Neural progenitor cell (in vitro differentiated cells): Measurements from ENCODE around the gene PRRX2. TPM values are rescaled to one million over a fixed set of nuclear protein-coding genes. Genes with fewer than 3 reads are reported as not detected.
A peak's percentile ranks its signal among the peaks of the same experiment; 100 is the strongest.
"Not testable (repeated sequence)": the region's sequence is repeated elsewhere in the genome, so short reads cannot be mapped to it uniquely, and the experiment has no call there.

Experiments used
- DNase-seq: peaks from one replicate; pipeline ENCODE4 v3.0.0-alpha.2; 2016; ENCODE audit warnings: low spot score
- H2AFZ ChIP-seq: fragments of 200-600 bp; sonication (generic); replicated peaks from 2 replicates; pipeline ENCODE4 v1.6.1; 2016; ENCODE audit warnings: antibody characterized with exemption
- H3F3A ChIP-seq: fragments of 200-600 bp; sonication (generic); 2 replicates; pipeline ENCODE4 v1.6.1; 2016; ENCODE audit warnings: antibody characterized with exemption, low read depth
- H3K27ac ChIP-seq: fragments of 200-600 bp; sonication (generic); 2 replicates; pipeline ENCODE4 v1.5.1; 2016; ENCODE audit warnings: mild to moderate bottlenecking
- H3K27me3 ChIP-seq: fragments of 200-600 bp; sonication (generic); 2 replicates; pipeline ENCODE4 v1.6.1; 2016; ENCODE audit warnings: mild to moderate bottlenecking, moderate library complexity
- H3K36me3 ChIP-seq: fragments of 200-600 bp; sonication (generic); 2 replicates; pipeline ENCODE4 v1.5.1; 2016
- H3K4me1 ChIP-seq: fragments of 200-600 bp; sonication (generic); 2 replicates; pipeline ENCODE4 v1.6.1; 2016; ENCODE audit warnings: mixed run types
- H3K4me2 ChIP-seq: fragments of 200-600 bp; sonication (generic); 2 replicates; pipeline ENCODE4 v1.6.1; 2016
- H3K4me3 ChIP-seq: fragments of 200-600 bp; sonication (generic); 2 replicates; pipeline ENCODE4 v1.5.1; 2016
- H3K79me2 ChIP-seq: fragments of 200-600 bp; sonication (generic); 2 replicates; pipeline ENCODE4 v1.6.1; 2016; ENCODE audit warnings: low read depth
- H3K9ac ChIP-seq: fragments of 200-600 bp; sonication (generic); 2 replicates; pipeline ENCODE4 v1.6.1; 2016
- H3K9me3 ChIP-seq: fragments of 200-600 bp; sonication (generic); 2 replicates; pipeline ENCODE4 v1.5.1; 2016; ENCODE audit warnings: low read depth
- H4K20me1 ChIP-seq: fragments of 200-600 bp; sonication (generic); 2 replicates; pipeline ENCODE4 v1.6.1; 2016; ENCODE audit warnings: low read depth
- H3K27ac Mint-ChIP-seq: 3 replicates; pipeline ENCODE4 v1.8.0; 2021; ENCODE audit warnings: mixed read lengths
- H3K27me3 Mint-ChIP-seq: 2 replicates; pipeline ENCODE4 v1.8.0; 2022; ENCODE audit warnings: low read depth, mild to moderate bottlenecking, inconsistent platforms, moderate library complexity, mixed read lengths; ENCODE audit not compliant: insufficient read depth
- H3K36me3 Mint-ChIP-seq: 3 replicates; pipeline ENCODE4 v1.8.0; 2021; ENCODE audit warnings: mixed read lengths
- H3K4me1 Mint-ChIP-seq: 3 replicates; pipeline ENCODE4 v1.8.0; 2021; ENCODE audit warnings: mixed read lengths
- H3K4me3 Mint-ChIP-seq: 3 replicates; pipeline ENCODE4 v1.8.0; 2021; ENCODE audit warnings: mild to moderate bottlenecking, moderate library complexity, mixed read lengths
- H3K9me3 Mint-ChIP-seq: 3 replicates; pipeline ENCODE4 v1.8.0; 2020; ENCODE audit warnings: mixed read lengths
- EZH2 ChIP-seq: fragments of 200-600 bp; sonication (generic); IDR thresholded peaks from 2 replicates; pipeline ENCODE4 v1.6.1; 2017; ENCODE audit warnings: antibody characterized with exemption, mild to moderate bottlenecking, moderate library complexity
- EZH2phosphoT487 ChIP-seq: fragments of 200-600 bp; sonication (generic); IDR thresholded peaks from 2 replicates; pipeline ENCODE4 v1.6.1; 2017; ENCODE audit warnings: antibody characterized with exemption
- total RNA-seq: library from RNA; depleted of rRNA; stranded (reverse); fragments of >200 nt; gene quantifications from 2 replicates; pipeline ENCODE4 v1.2.3, GENCODE V29; 2015; ENCODE audit warnings: low replicate concordance
- TF ChIP-seq, protein P1 (sequence below): fragments of 200-600 bp; sonication (generic); IDR thresholded peaks from 2 replicates; pipeline ENCODE4 v1.5.1; 2017; ENCODE audit warnings: antibody characterized with exemption, mild to moderate bottlenecking

Gene PRRX2
- total RNA-seq, 1 donor from 2014 or later, result 1.5 TPM

DNA sequence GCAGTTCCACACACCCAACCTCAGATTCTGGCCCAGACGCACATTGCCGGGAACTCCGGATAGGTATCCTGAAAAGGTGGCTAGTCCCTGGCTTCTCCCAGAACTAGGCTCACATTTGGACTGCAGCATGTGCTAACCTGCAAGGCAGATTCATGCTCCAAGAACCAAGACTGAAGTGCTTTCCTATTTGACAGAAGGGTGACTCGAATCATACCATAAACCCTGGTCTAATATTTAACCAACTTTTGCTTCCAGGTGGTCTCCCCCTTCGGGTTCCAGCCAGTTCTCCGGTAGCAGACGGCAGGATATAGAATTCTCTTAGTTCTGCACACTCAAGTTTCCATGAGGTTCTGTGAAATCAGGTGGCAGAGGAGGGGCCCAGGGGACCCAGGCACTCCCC is 79.8 kb downstream of the PRRX2 start:
- Mint-ChIP-seq H3K36me3 (no peaks in the 10 kb centered on the region), H3K4me1 (peaks cover 3% of the 10 kb centered on the region), H3K27me3 (peaks cover 11% of the 10 kb centered on the region), H3K9me3 (no peaks in the 10 kb centered on the region), H3K27ac (peak overlapping the region; percentile 21), H3K4me3 (no peak overlapping the region)
- TF ChIP-seq EZH2, result no peak
- TF ChIP-seq EZH2phosphoT487, result no peak
- TF ChIP-seq, protein P1, sequence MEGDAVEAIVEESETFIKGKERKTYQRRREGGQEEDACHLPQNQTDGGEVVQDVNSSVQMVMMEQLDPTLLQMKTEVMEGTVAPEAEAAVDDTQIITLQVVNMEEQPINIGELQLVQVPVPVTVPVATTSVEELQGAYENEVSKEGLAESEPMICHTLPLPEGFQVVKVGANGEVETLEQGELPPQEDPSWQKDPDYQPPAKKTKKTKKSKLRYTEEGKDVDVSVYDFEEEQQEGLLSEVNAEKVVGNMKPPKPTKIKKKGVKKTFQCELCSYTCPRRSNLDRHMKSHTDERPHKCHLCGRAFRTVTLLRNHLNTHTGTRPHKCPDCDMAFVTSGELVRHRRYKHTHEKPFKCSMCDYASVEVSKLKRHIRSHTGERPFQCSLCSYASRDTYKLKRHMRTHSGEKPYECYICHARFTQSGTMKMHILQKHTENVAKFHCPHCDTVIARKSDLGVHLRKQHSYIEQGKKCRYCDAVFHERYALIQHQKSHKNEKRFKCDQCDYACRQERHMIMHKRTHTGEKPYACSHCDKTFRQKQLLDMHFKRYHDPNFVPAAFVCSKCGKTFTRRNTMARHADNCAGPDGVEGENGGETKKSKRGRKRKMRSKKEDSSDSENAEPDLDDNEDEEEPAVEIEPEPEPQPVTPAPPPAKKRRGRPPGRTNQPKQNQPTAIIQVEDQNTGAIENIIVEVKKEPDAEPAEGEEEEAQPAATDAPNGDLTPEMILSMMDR, result no peak
- Histone ChIP-seq H3K9me3 (no peaks in the 10 kb centered on the region), H3K27ac (no peak overlapping the region), H3F3A (no peaks in the 10 kb centered on the region), H3K79me2 (no peaks in the 10 kb centered on the region), H3K4me3 (no peak overlapping the region), H3K9ac (no peak overlapping the region), H3K27me3 (no peaks in the 10 kb centered on the region), H3K36me3 (no peaks in the 10 kb centered on the region), H3K4me1 (no peaks in the 10 kb centered on the region), H3K4me2 (no peak overlapping the region), H4K20me1 (no peaks in the 10 kb centered on the region), H2AFZ (no peak overlapping the region)
- DNase-seq, result no peak

DNA sequence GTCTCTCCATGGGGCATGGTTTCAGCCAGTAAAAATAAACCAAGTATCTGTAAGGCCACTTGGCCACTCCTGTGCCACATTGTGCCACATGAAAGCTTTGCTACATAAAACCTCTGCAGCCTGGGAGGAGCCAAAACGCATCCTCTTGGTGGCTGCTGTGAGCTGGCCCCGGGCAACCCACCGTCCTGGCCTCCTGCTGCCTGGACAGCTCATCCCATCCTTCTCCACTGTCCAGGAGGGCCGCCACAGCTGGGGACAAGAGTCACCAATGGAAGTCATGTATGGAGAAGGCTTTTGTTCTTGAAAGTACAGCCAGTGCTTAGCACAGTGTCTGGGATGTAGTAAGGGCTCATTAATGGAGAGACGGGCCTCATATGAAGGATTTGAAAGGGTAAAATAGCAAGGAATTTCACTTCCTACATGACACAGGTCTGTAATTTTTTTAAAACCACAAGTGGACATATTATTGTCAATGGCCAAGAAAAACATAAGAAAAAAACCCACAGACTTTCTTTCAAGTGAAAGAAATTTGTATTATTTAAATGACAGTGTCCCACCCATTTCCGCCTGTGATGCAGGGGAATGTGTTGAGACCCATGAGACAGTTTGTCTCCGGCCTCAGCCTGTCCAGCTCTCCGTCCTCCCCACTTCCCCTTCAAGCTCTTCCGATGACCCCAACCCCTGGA is 80.8 kb downstream of the PRRX2 start:
- TF ChIP-seq EZH2phosphoT487 (no peak), EZH2 (no peak)
- TF ChIP-seq, protein P1, result no peak
- Histone ChIP-seq H3K79me2 (no peaks in the 10 kb centered on the region), H3K36me3 (no peaks in the 10 kb centered on the region), H3F3A (no peaks in the 10 kb centered on the region), H3K9me3 (no peaks in the 10 kb centered on the region), H3K4me3 (no peak overlapping the region), H2AFZ (no peak overlapping the region), H3K27ac (no peak overlapping the region), H3K4me1 (no peaks in the 10 kb centered on the region), H3K27me3 (no peaks in the 10 kb centered on the region), H3K4me2 (no peak overlapping the region), H3K9ac (no peak overlapping the region), H4K20me1 (no peaks in the 10 kb centered on the region)
- Mint-ChIP-seq H3K9me3 (no peaks in the 10 kb centered on the region), H3K27me3 (peaks cover 11% of the 10 kb centered on the region), H3K27ac (no peak overlapping the region), H3K36me3 (no peaks in the 10 kb centered on the region), H3K4me3 (no peak overlapping the region), H3K4me1 (peaks cover 3% of the 10 kb centered on the region)
- no peak for DNase-seq

DNA sequence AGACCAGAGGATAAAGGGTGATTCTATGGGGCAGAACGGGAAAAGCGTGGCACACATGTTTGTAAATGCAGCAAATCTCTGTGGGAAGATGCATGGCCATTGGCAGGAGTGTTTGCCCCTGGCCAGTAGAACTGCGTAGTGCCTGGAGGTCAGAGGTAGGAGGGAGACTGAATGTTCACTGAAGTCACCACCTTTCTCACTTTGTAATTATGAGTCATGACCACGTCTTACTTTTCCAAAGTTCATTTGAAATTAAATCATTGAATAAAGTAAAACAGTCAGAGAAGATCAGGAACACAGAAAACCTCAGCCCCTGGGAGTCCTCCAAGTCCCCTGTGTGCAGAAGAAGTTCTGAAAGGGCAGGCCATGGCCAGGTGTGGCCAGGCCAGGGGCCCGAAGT is 82.8 kb downstream of the PRRX2 start:
- H3K4me1 ChIP-seq, result peaks cover 15% of the 10 kb centered on the region
- Mint-ChIP-seq H3K27me3 (peaks cover 10% of the 10 kb centered on the region), H3K9me3 (no peaks in the 10 kb centered on the region), H3K27ac (no peak overlapping the region), H3K4me3 (no peak overlapping the region), H3K36me3 (no peaks in the 10 kb centered on the region), H3K4me1 (peaks cover 15% of the 10 kb centered on the region)
- no peak for DNase-seq
- H3K27ac ChIP-seq, result no peak overlapping the region
- H3K4me3 ChIP-seq, result no peak overlapping the region
- H3F3A ChIP-seq, result no peaks in the 10 kb centered on the region
- H3K9me3 ChIP-seq, result no peaks in the 10 kb centered on the region
- no peaks in the 10 kb centered on the region for H3K27me3 ChIP-seq
- no peaks in the 10 kb centered on the region for H3K36me3 ChIP-seq
- H3K79me2 ChIP-seq, result no peaks in the 10 kb centered on the region
- no peak for TF ChIP-seq EZH2phosphoT487
- TF ChIP-seq, protein P1, result no peak
- TF ChIP-seq EZH2, result no peak
- H2AFZ ChIP-seq, result no peak overlapping the region
- no peak overlapping the region for H3K9ac ChIP-seq
- H4K20me1 ChIP-seq, result no peaks in the 10 kb centered on the region
- no peak overlapping the region for H3K4me2 ChIP-seq

DNA sequence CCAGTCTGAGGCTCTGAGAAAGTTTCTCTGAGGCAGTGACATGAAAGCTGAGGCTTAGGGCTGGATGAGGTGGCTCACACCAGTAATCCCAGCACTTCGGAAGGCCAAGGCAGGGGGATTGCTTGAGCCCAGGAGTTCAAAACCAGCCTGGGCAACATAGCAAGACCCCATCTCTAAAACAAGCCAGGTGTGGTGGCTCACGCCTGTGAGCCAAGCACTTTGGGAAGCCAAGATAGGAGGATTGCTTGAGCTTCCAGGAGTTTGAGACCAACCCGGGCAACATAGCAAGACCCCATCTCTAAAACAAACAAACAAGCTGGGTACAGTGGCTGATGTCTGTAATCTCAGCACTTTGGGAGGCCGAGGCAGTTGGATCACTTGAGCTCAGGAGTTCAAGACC is 83.6 kb downstream of the PRRX2 start:
- not testable (repeated sequence) for H3K9ac ChIP-seq, H3K36me3 Mint-ChIP-seq, H4K20me1 ChIP-seq, H3K36me3 ChIP-seq, H3K79me2 ChIP-seq, H3K27ac ChIP-seq, H3K4me2 ChIP-seq, H3K9me3 Mint-ChIP-seq, H3F3A ChIP-seq, H3K27me3 ChIP-seq, H3K4me3 ChIP-seq, H3K27ac Mint-ChIP-seq, H3K4me3 Mint-ChIP-seq, H3K9me3 ChIP-seq, DNase-seq, H2AFZ ChIP-seq
- H3K4me1 ChIP-seq, result peaks cover 17% of the 10 kb centered on the region
- H3K4me1 Mint-ChIP-seq, result peaks cover 23% of the 10 kb centered on the region
- H3K27me3 Mint-ChIP-seq, result peaks cover 10% of the 10 kb centered on the region
